AG04449 (cell line): Measurements from ENCODE around the gene ANKS4B.

ENCODE experiments used
- CTCF ChIA-PET: fragments of 350-600 bp; formaldehyde crosslinking; extraction: SDS; loops from one replicate; lab custom pipeline; 2021; ENCODE audit warnings: antibody characterized with exemption; lab: Yijun Ruan, JAX
- POLR2A ChIA-PET: fragments of 400-600, 350-600 bp; formaldehyde crosslinking; extraction: SDS; loops from one replicate; lab custom pipeline; 2020; ENCODE audit warnings: antibody characterized with exemption, inconsistent platforms; lab: Yijun Ruan, JAX
- DNase-seq: peaks from one replicate; pipeline ENCODE4 v3.0.0-alpha.2; 2010; ENCODE audit warnings: low read depth, low spot score
- H3K4me3 ChIP-seq: 2 replicates; pipeline ENCODE4 v1.5.1; 2011; ENCODE audit warnings: low read depth, mild to moderate bottlenecking, control low read depth, low read length
- TF ChIP-seq, protein P1 (sequence below): IDR thresholded peaks from one replicate; pipeline ENCODE4 v1.5.1; 2011; ENCODE audit warnings: mild to moderate bottlenecking, moderate library complexity, low read length, control low read depth, inconsistent platforms; ENCODE audit not compliant: insufficient read depth; ENCODE audit errors: missing control alignments

The ANKS4B gene

DNA sequence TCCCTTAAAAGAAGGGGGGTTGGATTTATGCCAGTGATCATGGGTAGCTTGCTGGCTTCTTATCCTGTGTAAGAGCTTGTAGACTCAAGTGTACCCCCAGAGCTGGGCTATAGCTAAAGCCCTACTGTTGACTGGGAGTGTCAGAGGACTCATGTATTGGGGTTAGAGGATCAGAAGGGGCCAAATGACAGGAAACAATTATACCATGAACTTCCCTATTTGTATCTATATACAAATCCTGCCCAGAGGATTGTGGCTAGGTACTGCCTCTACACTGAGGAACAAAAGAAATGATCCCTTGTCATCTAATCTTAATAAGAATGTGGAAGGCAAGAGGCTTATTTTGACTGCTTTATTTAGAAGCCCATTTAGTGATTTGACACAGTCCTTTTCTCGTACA is 36.4 kb upstream of the ANKS4B start:
- DNase-seq: no peak
- no peak overlapping the region for H3K4me3 ChIP-seq
- ChIA-PET POLR2A (no interaction called here), CTCF (interaction anchor here (1.0 kb wide), 1 partner anchor 8 kb away, joined by 4 read pairs; no protein-coding TSS in a partner anchor)
- TF ChIP-seq, protein P1, sequence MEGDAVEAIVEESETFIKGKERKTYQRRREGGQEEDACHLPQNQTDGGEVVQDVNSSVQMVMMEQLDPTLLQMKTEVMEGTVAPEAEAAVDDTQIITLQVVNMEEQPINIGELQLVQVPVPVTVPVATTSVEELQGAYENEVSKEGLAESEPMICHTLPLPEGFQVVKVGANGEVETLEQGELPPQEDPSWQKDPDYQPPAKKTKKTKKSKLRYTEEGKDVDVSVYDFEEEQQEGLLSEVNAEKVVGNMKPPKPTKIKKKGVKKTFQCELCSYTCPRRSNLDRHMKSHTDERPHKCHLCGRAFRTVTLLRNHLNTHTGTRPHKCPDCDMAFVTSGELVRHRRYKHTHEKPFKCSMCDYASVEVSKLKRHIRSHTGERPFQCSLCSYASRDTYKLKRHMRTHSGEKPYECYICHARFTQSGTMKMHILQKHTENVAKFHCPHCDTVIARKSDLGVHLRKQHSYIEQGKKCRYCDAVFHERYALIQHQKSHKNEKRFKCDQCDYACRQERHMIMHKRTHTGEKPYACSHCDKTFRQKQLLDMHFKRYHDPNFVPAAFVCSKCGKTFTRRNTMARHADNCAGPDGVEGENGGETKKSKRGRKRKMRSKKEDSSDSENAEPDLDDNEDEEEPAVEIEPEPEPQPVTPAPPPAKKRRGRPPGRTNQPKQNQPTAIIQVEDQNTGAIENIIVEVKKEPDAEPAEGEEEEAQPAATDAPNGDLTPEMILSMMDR: no peak

DNA sequence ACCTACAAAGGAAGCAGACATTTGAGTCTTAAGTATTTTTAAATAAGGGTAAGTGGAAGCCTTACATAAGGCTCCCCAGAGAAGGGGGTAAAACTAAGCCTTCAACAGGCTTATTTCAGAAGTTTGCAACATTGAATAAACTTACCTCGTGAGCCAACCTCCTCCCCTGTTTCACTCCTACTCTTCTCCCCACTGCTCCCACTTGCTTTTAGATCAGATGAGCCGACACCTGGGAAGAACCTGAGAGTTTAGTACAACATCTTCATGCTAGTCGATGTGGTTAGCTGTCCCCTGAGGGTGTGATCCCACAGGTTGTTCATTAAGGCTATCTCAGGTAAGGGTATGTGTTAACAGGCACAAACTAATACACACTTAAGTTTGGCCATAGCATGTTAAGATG is 35.9 kb upstream of the ANKS4B start:
- ChIA-PET POLR2A (no interaction called here), CTCF (interaction anchor here (1.0 kb wide), 1 partner anchor 9 kb away, joined by 4 read pairs; no protein-coding TSS in a partner anchor)
- H3K4me3 ChIP-seq: no peak overlapping the region
- TF ChIP-seq, protein P1: no peak
- DNase-seq: no peak

DNA sequence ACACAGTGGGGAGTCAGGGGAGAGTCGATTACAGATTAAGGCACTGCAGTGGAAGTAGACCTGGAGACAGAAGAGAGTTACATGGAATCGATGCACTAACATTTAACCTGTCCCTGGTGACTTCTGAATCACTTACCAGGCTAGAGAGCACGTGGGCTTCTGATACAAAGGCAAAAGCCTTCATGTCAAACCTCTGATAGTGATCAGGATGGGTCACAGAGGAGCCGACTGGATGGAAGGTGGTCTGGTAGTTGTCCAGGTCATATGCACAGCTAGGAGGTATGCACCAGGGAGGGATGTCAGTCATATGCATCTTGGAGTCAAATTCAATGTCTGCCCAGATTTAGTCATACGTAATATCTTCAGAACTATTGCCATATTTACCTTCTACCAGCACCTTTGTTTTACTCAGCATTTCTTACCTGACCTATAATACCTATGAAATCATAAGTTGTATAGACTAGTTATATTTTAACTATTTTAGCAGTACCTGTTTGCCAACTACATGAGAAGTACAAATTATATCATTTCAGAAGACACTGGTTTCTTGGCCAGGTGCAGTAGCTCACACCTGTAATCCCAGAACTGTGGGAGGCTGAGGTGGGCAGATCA is 33.8 kb upstream of the ANKS4B start:
- ChIA-PET POLR2A (no interaction called here), CTCF (interaction anchor here (2.5 kb wide), 1 partner anchor 10 kb away, joined by 16 read pairs; no protein-coding TSS in a partner anchor)
- no peak overlapping the region for H3K4me3 ChIP-seq
- TF ChIP-seq, protein P1: no peak
- DNase-seq: no peak

DNA sequence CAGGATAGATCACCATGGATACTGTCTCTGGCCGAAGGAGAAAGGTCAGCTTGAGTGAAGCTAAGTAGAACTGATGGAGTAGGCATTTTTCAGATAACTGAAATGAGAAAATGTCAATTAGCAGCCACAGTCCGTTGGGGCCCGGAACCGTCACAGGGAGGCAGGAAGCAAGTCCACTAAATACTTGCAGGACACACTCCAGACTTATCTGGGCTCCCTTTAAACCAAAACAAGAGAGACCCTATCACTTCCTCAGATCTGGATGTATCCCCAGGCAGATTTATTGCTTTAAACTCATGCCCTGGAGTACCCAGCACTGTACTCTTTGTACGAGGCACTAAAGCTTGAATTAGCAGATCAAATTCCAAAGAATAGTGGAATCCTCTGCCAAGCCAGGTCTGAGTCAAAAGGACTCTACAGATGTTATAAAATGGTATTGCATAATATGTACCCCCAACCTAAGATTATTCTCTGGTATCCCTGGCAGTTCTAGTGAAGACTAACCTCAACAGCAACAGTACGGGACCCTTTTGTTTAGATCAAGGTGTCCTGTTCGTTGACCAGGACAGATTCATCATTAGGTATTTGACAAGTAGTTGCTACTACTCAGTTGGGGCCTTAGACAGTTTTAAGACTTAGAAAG is 30.2 kb upstream of the ANKS4B start:
- ChIA-PET POLR2A (no interaction called here), CTCF (interaction anchor here (1.4 kb wide), 1 partner anchor 15 kb away, joined by 3 read pairs; no protein-coding TSS in a partner anchor)
- TF ChIP-seq, protein P1: no peak
- H3K4me3 ChIP-seq: no peak overlapping the region
- no peak for DNase-seq

DNA sequence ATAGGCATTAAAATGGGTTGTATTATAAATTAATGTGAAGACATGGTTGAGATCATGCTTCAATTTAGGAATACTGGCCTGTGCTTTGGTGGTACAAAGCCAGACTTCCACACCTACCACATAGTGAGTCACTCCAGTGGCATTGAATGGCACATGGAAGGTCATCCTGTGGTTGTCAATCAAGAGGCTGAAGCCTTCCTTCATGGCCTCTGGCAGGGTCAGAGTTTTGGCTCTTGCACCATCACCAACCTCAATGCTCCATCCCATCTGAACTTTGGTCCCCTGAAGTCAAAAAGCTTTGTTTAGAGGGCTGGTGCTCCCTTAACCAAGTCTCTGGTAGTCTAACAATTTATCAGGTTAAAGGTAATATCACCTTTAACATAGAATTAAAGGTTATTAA is 28.2 kb upstream of the ANKS4B start:
- H3K4me3 ChIP-seq: no peak overlapping the region
- CTCF ChIA-PET: no interaction called here
- POLR2A ChIA-PET: no interaction called here
- DNase-seq: no peak
- TF ChIP-seq, protein P1: no peak

DNA sequence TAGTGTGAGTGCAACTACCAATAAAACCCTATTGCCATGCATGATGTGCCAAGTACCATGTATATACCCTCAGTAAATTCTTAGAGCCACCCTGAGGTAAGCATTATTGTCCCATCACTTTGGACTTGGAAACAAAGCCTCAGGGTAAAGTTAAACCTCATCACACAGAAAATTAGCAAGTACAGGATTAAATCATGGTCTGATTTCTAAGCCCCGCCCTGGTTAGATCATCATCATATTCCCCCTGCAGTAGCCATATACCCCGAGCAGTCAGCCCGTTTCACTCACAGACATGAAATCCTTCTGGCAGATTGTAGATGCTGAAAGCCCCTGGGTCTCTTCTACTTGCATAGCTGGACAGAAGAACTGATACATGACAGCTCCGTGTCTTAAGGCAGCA is 26.9 kb upstream of the ANKS4B start:
- CTCF ChIA-PET: interaction anchor here (1.2 kb wide), 1 partner anchor 18 kb away, joined by 6 read pairs; no protein-coding TSS in a partner anchor
- H3K4me3 ChIP-seq: no peak overlapping the region
- TF ChIP-seq, protein P1: no peak
- POLR2A ChIA-PET: no interaction called here
- DNase-seq: no peak
